Lower leg skin (tissue), 3 donors: ENCODE results near the gene PIAS4.

ENCODE experiments used
- CTCF ChIP-seq, 3 donors: fragments of 450-650 bp; IDR thresholded peaks; one replicate each; pipeline ENCODE4 v1.5.1; 2016; ENCODE audit warnings: antibody characterized with exemption in 3 of 3, mild to moderate bottlenecking in 3 of 3, moderate library complexity in 2 of 3
- POLR2A ChIP-seq, 2 donors: fragments of 450-650 bp; IDR thresholded peaks; one replicate each; pipeline ENCODE4 v1.6.1; 2016 to 2017; ENCODE audit warnings: antibody characterized with exemption in 2 of 2, mild to moderate bottlenecking in 1 of 2, moderate library complexity in 1 of 2

GRCh38 chr19:3979674-3980352, 27.7 kb upstream of the PIAS4 start:
- TF ChIP-seq CTCF (IDR thresholded peaks at IDR 0.05) (no peak), POLR2A (IDR thresholded peaks at IDR 0.05) (no peak)
